Naive B cell (primary cell): ENCODE results near the gene PLEKHM2. TPM values are rescaled to one million over a fixed set of nuclear protein-coding genes. Genes with fewer than 3 reads are reported as not detected.

Source experiments
- ATAC-seq, 2 donors: fragments of 150-1000 bp; cut with Tn5 transposase; 2 replicates each; pipeline ENCODE4 v1.10.0; 2021; ENCODE audit warnings: low read depth in 2 of 2, mild to moderate bottlenecking in 2 of 2, moderate library complexity in 2 of 2
- DNase-seq: peaks from one replicate; pipeline ENCODE4 v3.0.0; 2022
- H3K27ac Mint-ChIP-seq, 6 donors: one replicate each; pipeline ENCODE4 v1.8.0; 2020 to 2022; ENCODE audit warnings: mild to moderate bottlenecking in 6 of 6, mixed read lengths in 6 of 6, moderate library complexity in 5 of 6, inconsistent platforms in 2 of 6
- H3K27me3 Mint-ChIP-seq, 3 donors: one replicate each; pipeline ENCODE4 v1.8.0; 2021 to 2022; ENCODE audit warnings: mixed read lengths in 3 of 3, mild to moderate bottlenecking in 1 of 3
- H3K36me3 Mint-ChIP-seq, 2 donors: one replicate each; pipeline ENCODE4 v1.8.0; 2020 to 2022; ENCODE audit warnings: mixed read lengths in 2 of 2, inconsistent platforms in 1 of 2, mild to moderate bottlenecking in 1 of 2
- H3K4me1 Mint-ChIP-seq, 3 donors: one replicate each; pipeline ENCODE4 v1.8.0; 2020 to 2022; ENCODE audit warnings: mixed read lengths in 3 of 3, inconsistent platforms in 1 of 3, mild to moderate bottlenecking in 1 of 3, moderate library complexity in 1 of 3
- H3K4me3 Mint-ChIP-seq, 8 donors: one replicate each; pipeline ENCODE4 v1.8.0; 2020 to 2022; ENCODE audit warnings: mild to moderate bottlenecking in 8 of 8, mixed read lengths in 8 of 8, moderate library complexity in 8 of 8, inconsistent platforms in 2 of 8
- H3K9me3 Mint-ChIP-seq, 7 donors: one replicate each; pipeline ENCODE4 v1.8.0; 2020 to 2022; ENCODE audit warnings: mixed read lengths in 7 of 7, mild to moderate bottlenecking in 5 of 7, inconsistent platforms in 2 of 7, moderate library complexity in 1 of 7
- polyA plus RNA-seq, 6 donors: library from polyadenylated mRNA; unstranded; fragments of 300-500 nt; fragmentation: Illumina TruSeq; gene quantifications; one replicate each; pipeline ENCODE4 v1.2.3, GENCODE V29; 2021; ENCODE audit warnings: low read depth in 6 of 6

PLEKHM2 gene
- polyA plus RNA-seq, 6 donors from 2014 or later: 1.9 to 13.7 (median 8.9) TPM

GRCh38 chr1:15748690-15749398 is 64.7 kb downstream of the PLEKHM2 start:
- ATAC-seq: no peak
- H3K27ac Mint-ChIP-seq: no peak overlapping the region
- no peak overlapping the region for H3K4me3 Mint-ChIP-seq

GRCh38 chr1:15749399-15750291 is 65.5 kb downstream of the PLEKHM2 start:
- no peak overlapping the region for H3K4me3 Mint-ChIP-seq
- peaks cover 0 to 3% (median 0%) of the 10 kb centered on the region in 3 donors for H3K4me1 Mint-ChIP-seq
- no peaks in the 10 kb centered on the region for H3K36me3 Mint-ChIP-seq
- no peak overlapping the region for H3K27ac Mint-ChIP-seq
- H3K27me3 Mint-ChIP-seq: peaks cover 5 to 32% (median 23%) of the 10 kb centered on the region in 3 donors
- H3K9me3 Mint-ChIP-seq: no peaks in the 10 kb centered on the region
- no peak for DNase-seq
- ATAC-seq: no peak

More at GRCh38 chr1:15748690-15749398, 64.7 kb downstream of the PLEKHM2 start:
- DNase-seq: no peak
- H3K36me3 Mint-ChIP-seq: no peaks in the 10 kb centered on the region
- H3K9me3 Mint-ChIP-seq: no peaks in the 10 kb centered on the region
- H3K4me1 Mint-ChIP-seq: peaks cover 0 to 3% (median 0%) of the 10 kb centered on the region in 3 donors
- H3K27me3 Mint-ChIP-seq: peaks cover 5 to 32% (median 23%) of the 10 kb centered on the region in 3 donors

- no peak for ATAC-seq
- Mint-ChIP-seq H3K4me1 (peaks cover 0 to 4% (median 0%) of the 10 kb centered on the region in 3 donors), H3K27me3 (peaks cover 10 to 41% (median 33%) of the 10 kb centered on the region in 3 donors), H3K9me3 (peaks cover 0 to 3% (median 0%) of the 10 kb centered on the region in 7 donors), H3K36me3 (no peaks in the 10 kb centered on the region), H3K27ac (no peak overlapping the region), H3K4me3 (peak overlapping the region in 1 of 8 donors; percentile 22)
- no peak for DNase-seq
Measured at GRCh38 chr1:15750924-15751323, 66.8 kb downstream of the PLEKHM2 start.

- Mint-ChIP-seq H3K9me3 (peaks cover 0 to 3% (median 0%) of the 10 kb centered on the region in 7 donors), H3K4me1 (peaks cover 6 to 8% (median 7%) of the 10 kb centered on the region in 3 donors), H3K36me3 (no peaks in the 10 kb centered on the region), H3K27me3 (peaks cover 18 to 48% (median 41%) of the 10 kb centered on the region in 3 donors), H3K27ac (no peak overlapping the region), H3K4me3 (no peak overlapping the region)
- ATAC-seq: no peak
- no peak for DNase-seq
Measured at GRCh38 chr1:15751717-15752116, 67.6 kb downstream of the PLEKHM2 start.

- DNase-seq (no peak), ATAC-seq (no peak)
- peaks cover 26 to 61% (median 57%) of the 10 kb centered on the region in 3 donors for H3K27me3 Mint-ChIP-seq
- no peak overlapping the region for H3K4me3 Mint-ChIP-seq
- H3K36me3 Mint-ChIP-seq: no peaks in the 10 kb centered on the region
- peaks cover 14 to 22% (median 18%) of the 10 kb centered on the region in 3 donors for H3K4me1 Mint-ChIP-seq
- H3K27ac Mint-ChIP-seq: no peak overlapping the region
- peaks cover 0 to 3% (median 0%) of the 10 kb centered on the region in 7 donors for H3K9me3 Mint-ChIP-seq
Measured at GRCh38 chr1:15753776-15754175, 69.7 kb downstream of the PLEKHM2 start.

- Mint-ChIP-seq H3K9me3 (peaks cover 0 to 3% (median 0%) of the 10 kb centered on the region in 7 donors), H3K4me1 (peaks cover 17 to 22% (median 21%) of the 10 kb centered on the region in 3 donors), H3K27me3 (peaks cover 29 to 66% (median 64%) of the 10 kb centered on the region in 3 donors), H3K36me3 (no peaks in the 10 kb centered on the region), H3K27ac (no peak overlapping the region), H3K4me3 (no peak overlapping the region)
- DNase-seq (no peak), ATAC-seq (no peak)
Measured at GRCh38 chr1:15755021-15755645, 71.0 kb downstream of the PLEKHM2 start.

- Mint-ChIP-seq H3K36me3 (no peaks in the 10 kb centered on the region), H3K4me1 (peaks cover 17 to 22% (median 21%) of the 10 kb centered on the region in 3 donors), H3K27ac (no peak overlapping the region), H3K9me3 (peaks cover 0 to 3% (median 0%) of the 10 kb centered on the region in 7 donors), H3K4me3 (no peak overlapping the region), H3K27me3 (peaks cover 29 to 68% (median 65%) of the 10 kb centered on the region in 3 donors)
- no peak for DNase-seq
- ATAC-seq: no peak
Measured at GRCh38 chr1:15755646-15756040, 71.5 kb downstream of the PLEKHM2 start.

- ATAC-seq (peak; percentile 20 to 23), DNase-seq (no peak)
- H3K4me3 Mint-ChIP-seq: peak overlapping the region in 5 of 8 donors; percentile 4 to 15 (median 13)
- no peaks in the 10 kb centered on the region for H3K36me3 Mint-ChIP-seq
- H3K4me1 Mint-ChIP-seq: peaks cover 17 to 22% (median 21%) of the 10 kb centered on the region in 3 donors
- H3K27ac Mint-ChIP-seq: peak overlapping the region in 1 of 6 donors; percentile 29
- H3K9me3 Mint-ChIP-seq: peaks cover 0 to 3% (median 0%) of the 10 kb centered on the region in 7 donors
- H3K27me3 Mint-ChIP-seq: peaks cover 31 to 69% (median 68%) of the 10 kb centered on the region in 3 donors
Measured at GRCh38 chr1:15756143-15757015, 72.3 kb downstream of the PLEKHM2 start.

- peaks cover 35 to 68% (median 66%) of the 10 kb centered on the region in 3 donors for H3K27me3 Mint-ChIP-seq
- H3K4me3 Mint-ChIP-seq: peak overlapping the region in 6 of 8 donors; percentile 4 to 79 (median 33)
- H3K27ac Mint-ChIP-seq: peak overlapping the region in 2 of 6 donors; percentile 29 to 32
- H3K9me3 Mint-ChIP-seq: peaks cover 0 to 3% (median 0%) of the 10 kb centered on the region in 7 donors
- H3K4me1 Mint-ChIP-seq: peaks cover 17 to 22% (median 18%) of the 10 kb centered on the region in 3 donors
- no peaks in the 10 kb centered on the region for H3K36me3 Mint-ChIP-seq
- DNase-seq: no peak
- ATAC-seq: peak in 1 of 2 donors; percentile 35
Measured at GRCh38 chr1:15757016-15757543, 73.0 kb downstream of the PLEKHM2 start.

GRCh38 chr1:15757575-15758342 is 73.6 kb downstream of the PLEKHM2 start:
- no peaks in the 10 kb centered on the region for H3K36me3 Mint-ChIP-seq
- H3K27ac Mint-ChIP-seq: peak overlapping the region in 3 of 6 donors; percentile 39 to 85 (median 63)
- peaks cover 17 to 22% (median 18%) of the 10 kb centered on the region in 3 donors for H3K4me1 Mint-ChIP-seq
- H3K4me3 Mint-ChIP-seq: peak overlapping the region in 7 of 8 donors; percentile 68 to 82 (median 79)
- H3K27me3 Mint-ChIP-seq: peaks cover 38 to 72% (median 70%) of the 10 kb centered on the region in 3 donors
- no peak for ATAC-seq
- no peak for DNase-seq
- H3K9me3 Mint-ChIP-seq: peaks cover 0 to 3% (median 0%) of the 10 kb centered on the region in 7 donors

- Mint-ChIP-seq H3K27me3 (peaks cover 38 to 70% (median 70%) of the 10 kb centered on the region in 3 donors), H3K27ac (peak within 1 kb of the TSS in 3 of 6 donors; percentile 39 to 85 (median 63)), H3K9me3 (peaks cover 0 to 3% (median 0%) of the 10 kb centered on the region in 7 donors), H3K36me3 (no peaks in the 10 kb centered on the region), H3K4me1 (peaks cover 17 to 22% (median 18%) of the 10 kb centered on the region in 3 donors), H3K4me3 (peak within 1 kb of the TSS; percentile 38 to 82 (median 79))
- DNase-seq (no peak), ATAC-seq (peak; percentile 28)
Measured at GRCh38 chr1:15758343-15758931, 74.3 kb downstream of the PLEKHM2 start, which contains the start of gene FBLIM1. FBLIM1 (plus strand) TSS chr1:15758795; CDS start chr1:15764984, 6,189 bp downstream.
